ENCODE results near the gene LCN12. TPM values are rescaled to one million over a fixed set of nuclear protein-coding genes. Genes with fewer than 3 reads are reported as not detected.

LCN12 gene
- total RNA-seq, 1 experiment from 2014 or later: 4.2 TPM

- TF ChIP-seq ZBTB33 (IDR thresholded peaks at IDR 0.05; ENCODE audit: extremely low read depth, insufficient replicate concordance, low read length) (no peak), TCF7L2 (IDR thresholded peaks at IDR 0.05; ENCODE audit: borderline replicate concordance, extremely low read depth, insufficient read depth, insufficient read length) (no peak), ATF3 (IDR thresholded peaks at IDR 0.05) (no peak), POLR2A (IDR thresholded peaks at IDR 0.05; ENCODE audit: borderline replicate concordance, extremely low read depth, insufficient read depth, insufficient read length) (no peak), SP1 (IDR thresholded peaks at IDR 0.05; ENCODE audit: low read depth) (no peak), YY1 (IDR thresholded peaks at IDR 0.05; ENCODE audit: extremely low read depth, insufficient replicate concordance, low read depth, low read length) (no peak), CBX3 (IDR thresholded peaks at IDR 0.05; ENCODE audit: low read depth) (no peak), RAD21 (IDR thresholded peaks at IDR 0.05; ENCODE audit: low read depth) (no peak), ZNF274 (IDR thresholded peaks at IDR 0.05; ENCODE audit: low read depth, low read length) (no peak)
Observed at GRCh38 chr9:136910901-136911245, 41.2 kb upstream of the LCN12 start (continued).

GRCh38 chr9:136913701-136914438, 38.2 kb upstream of the LCN12 start:
- no peaks in the 10 kb centered on the region for H3K27me3 ChIP-seq (ENCODE audit: insufficient read depth, low read length)
- no peak overlapping the region for H3K9ac ChIP-seq (ENCODE audit: low read length)
- POLR2A ChIA-PET: no interaction called here
- no peak overlapping the region for H2AFZ ChIP-seq (ENCODE audit: low read depth, low read length, poor library complexity, severe bottlenecking)
- TF ChIP-seq SP1 (IDR thresholded peaks at IDR 0.05; ENCODE audit: low read depth) (no peak), ZBTB33 (IDR thresholded peaks at IDR 0.05; ENCODE audit: extremely low read depth, insufficient replicate concordance, low read length) (no peak), CEBPB (IDR thresholded peaks at IDR 0.05; ENCODE audit: low read depth) (no peak), JUND (IDR thresholded peaks at IDR 0.05) (no peak), RAD21 (IDR thresholded peaks at IDR 0.05; ENCODE audit: low read depth) (no peak), CTCF (IDR thresholded peaks at IDR 0.05 in 2 of 3, conservative IDR thresholded peaks at IDR 0.05 in 1 of 3; ENCODE audit: borderline replicate concordance in 1 of 3, insufficient read depth in 1 of 3, low read depth in 2 of 3, low read length in 2 of 3) (no peak), ELF1 (IDR thresholded peaks at IDR 0.05; ENCODE audit: borderline replicate concordance, low read depth) (no peak), EGR1 (IDR thresholded peaks at IDR 0.05; ENCODE audit: low read depth) (no peak), EZH2 (IDR thresholded peaks at IDR 0.05) (no peak), CBX3 (IDR thresholded peaks at IDR 0.05; ENCODE audit: low read depth) (no peak), POLR2AphosphoS5 (IDR thresholded peaks at IDR 0.05; ENCODE audit: low read depth, low read length) (no peak), SIN3A (IDR thresholded peaks at IDR 0.05; ENCODE audit: low read depth) (no peak), FOSL1 (IDR thresholded peaks at IDR 0.05; ENCODE audit: low read depth) (no peak), SRF (IDR thresholded peaks at IDR 0.05; ENCODE audit: low read depth) (no peak), ATF3 (IDR thresholded peaks at IDR 0.05) (no peak)
- CTCF ChIA-PET: no interaction called here
- no peaks in the 10 kb centered on the region for H3K9me3 ChIP-seq (ENCODE audit: control insufficient read depth in 1 of 2, insufficient read depth in 1 of 2, low read depth in 1 of 2, low read length in 2 of 2)
- H3K4me2 ChIP-seq (ENCODE audit: low read length): no peak overlapping the region
- no peak overlapping the region for H3K27ac ChIP-seq (ENCODE audit: low read depth, low read length)
- DNase-seq (ENCODE audit: low read depth, low spot score): no peak
- no TSS peak for BruUV-seq (replicated peaks)
- ATAC-seq: no peak
- RAD21 ChIA-PET (ENCODE audit: low non-redundant PET in 1 of 2, low total read pairs in 2 of 2, uncharacterized antibody in 2 of 2, unreplicated experiment in 2 of 2): no interaction called here
- H3K36me3 ChIP-seq (ENCODE audit: control insufficient read depth in 1 of 2, insufficient read depth in 2 of 2, low read length in 2 of 2): peaks cover 12 to 30% of the 10 kb centered on the region in 2 experiments; a peak in 3 of 4 replicates
- no peaks in the 10 kb centered on the region for H3K4me1 ChIP-seq (ENCODE audit: control insufficient read depth in 1 of 2, insufficient read depth in 2 of 2, low read length in 2 of 2)
- H3K9me2 ChIP-seq (ENCODE audit: insufficient read depth): no peaks in the 10 kb centered on the region
- intact Hi-C loops (cut with micrococcal nuclease): no loop called here
- H4K20me1 ChIP-seq (ENCODE audit: insufficient read depth): no peaks in the 10 kb centered on the region
- H3K79me2 ChIP-seq (ENCODE audit: insufficient read depth, low read length): peaks cover 7% of the 10 kb centered on the region; the same call in 1 of the 2 replicates
- no peak overlapping the region for H3K4me3 ChIP-seq (replicated peaks in 1 of 2; ENCODE audit: low read depth in 1 of 2, low read length in 2 of 2)
